ENCODE results near the gene CBX4.
A peak's percentile ranks its signal among the peaks of the same experiment; 100 is the strongest.

CBX4 gene

DNA sequence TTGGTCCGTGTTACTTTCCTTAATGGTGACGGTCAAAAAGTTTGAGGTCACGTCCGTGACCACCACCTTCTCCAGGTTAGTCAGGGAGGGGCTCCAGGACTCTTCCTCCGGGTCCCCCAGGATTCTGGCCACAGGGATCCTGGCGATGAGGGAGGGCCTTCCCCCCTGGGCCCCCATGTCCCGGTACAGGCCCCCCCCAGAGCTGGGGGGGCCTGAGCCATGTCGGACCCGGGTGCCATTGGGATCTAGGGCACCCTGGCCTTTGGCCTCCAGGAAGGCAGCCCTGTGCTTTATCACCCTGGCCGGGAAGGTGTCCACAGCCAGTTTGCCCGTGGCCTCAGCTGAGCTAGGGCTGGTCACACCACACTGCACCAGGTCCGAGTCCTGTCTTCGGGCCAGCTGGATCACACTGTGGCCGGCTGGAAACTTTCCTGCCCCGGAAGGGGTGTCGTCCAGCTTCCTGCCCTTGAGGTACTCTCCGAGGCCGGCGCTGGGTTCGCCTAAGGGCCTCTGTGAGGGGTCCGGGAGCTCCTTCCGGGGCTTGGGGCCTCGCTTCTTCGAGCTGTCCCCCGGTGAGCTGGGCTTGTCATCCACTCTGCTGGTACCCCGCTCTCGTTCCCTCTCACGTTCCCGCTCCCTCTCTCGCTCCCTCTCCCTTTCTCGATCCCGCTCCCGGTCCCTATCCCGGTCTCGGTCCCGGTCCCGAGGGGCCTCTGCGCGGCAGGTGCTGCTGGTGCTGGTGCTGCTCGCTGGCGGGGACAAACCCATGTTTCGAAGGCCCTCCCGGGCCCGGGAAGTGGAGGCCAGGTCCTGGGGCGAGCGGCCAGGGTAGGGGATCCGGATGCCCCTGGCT, 44.4 kb downstream of the CBX4 start:
- peaks cover 22% of the 10 kb centered on the region for H3K4me1 ChIP-seq
- H3K27me3 ChIP-seq (ENCODE audit: low read depth), result no peaks in the 10 kb centered on the region
- no peaks in the 10 kb centered on the region for H3K9me3 ChIP-seq
- peaks cover 13% of the 10 kb centered on the region for H3K36me3 ChIP-seq (replicated peaks)
- DNase-seq (ENCODE audit: low spot score in 2 of 2), result no peak
- in situ Hi-C loops (cut with MboI; ENCODE audit: low sequenced_read_pairs), result no loop called here
- H3K4me3 ChIP-seq, result no peak overlapping the region

DNA sequence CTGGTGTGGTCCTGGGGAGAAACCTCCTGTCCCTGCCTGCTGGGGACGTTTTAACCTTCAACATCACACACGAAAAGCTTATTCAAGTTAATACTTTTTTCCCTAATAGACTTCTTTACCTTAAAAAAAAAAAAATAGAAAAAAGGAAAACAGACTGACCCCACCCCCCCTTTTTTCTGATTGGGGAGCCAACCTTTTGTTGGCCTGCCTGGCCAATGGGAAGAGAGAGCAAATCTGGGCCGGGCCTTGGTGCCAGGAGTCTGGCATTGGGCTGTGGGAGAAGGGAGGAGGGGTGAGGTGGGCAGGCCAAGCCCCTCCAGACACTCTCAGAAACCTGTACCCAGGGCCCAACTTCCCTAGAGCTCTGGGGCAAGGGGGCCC, 45.3 kb downstream of the CBX4 start:
- H3K36me3 ChIP-seq (replicated peaks), result peaks cover 13% of the 10 kb centered on the region
- peaks cover 27% of the 10 kb centered on the region for H3K4me1 ChIP-seq
- H3K4me3 ChIP-seq, result no peak overlapping the region
- peak in 1 of 2 experiments; percentile 53 for DNase-seq (ENCODE audit: low spot score in 2 of 2)
- in situ Hi-C loops (cut with MboI; ENCODE audit: low sequenced_read_pairs), result no loop called here
- H3K27me3 ChIP-seq (ENCODE audit: low read depth), result no peaks in the 10 kb centered on the region
- H3K9me3 ChIP-seq, result no peaks in the 10 kb centered on the region

DNA sequence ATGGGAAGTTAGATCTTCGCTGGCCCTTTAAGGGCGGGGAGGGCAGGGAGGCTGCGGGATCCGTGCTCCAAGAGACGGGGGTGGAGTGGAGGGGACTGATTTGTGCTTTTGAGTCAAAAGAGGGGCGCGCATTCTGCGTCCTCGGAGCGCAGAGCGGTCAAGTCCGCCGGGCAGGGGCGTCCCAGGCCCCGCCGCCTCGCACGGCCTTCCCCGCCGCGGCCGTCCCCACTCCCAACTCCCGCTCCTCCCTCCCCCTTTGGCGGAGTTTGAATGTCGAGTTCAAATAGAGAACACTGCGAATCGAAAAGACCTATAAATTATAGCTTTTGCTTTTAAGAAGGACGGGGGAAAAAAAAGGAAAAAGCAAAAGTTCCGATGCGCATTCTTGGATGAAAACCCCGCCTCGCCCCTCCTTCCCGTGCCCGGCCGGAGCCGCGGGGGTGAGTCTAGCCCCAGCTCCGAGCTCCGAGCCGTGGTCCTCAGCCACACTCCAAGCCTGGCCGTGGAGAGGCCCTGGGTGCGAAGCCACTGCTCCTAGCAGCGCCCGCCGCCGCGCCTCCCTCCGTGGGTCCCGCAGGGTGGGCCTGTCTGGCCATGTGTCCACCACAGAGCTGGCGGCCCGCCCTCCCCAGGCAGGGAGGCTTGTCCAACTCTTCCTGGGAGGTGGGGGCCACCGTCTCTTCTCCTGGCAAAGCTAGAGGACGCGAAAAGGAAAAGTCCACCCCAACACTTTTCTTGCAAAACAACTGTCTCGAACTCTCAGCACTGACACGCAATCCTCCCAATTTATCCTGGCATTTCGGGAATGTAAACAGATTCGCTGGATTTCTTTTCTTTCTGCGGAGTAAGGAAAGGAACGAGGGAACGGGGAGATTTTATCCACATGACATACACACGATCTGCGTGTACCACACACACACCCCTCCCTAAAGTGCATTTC, 46.0 kb downstream of the CBX4 start:
- Histone ChIP-seq H3K9me3 (no peaks in the 10 kb centered on the region), H3K27me3 (ENCODE audit: low read depth) (no peaks in the 10 kb centered on the region), H3K36me3 (replicated peaks) (peaks cover 13% of the 10 kb centered on the region), H3K4me1 (peaks cover 28% of the 10 kb centered on the region), H3K4me3 (no peak overlapping the region)
- in situ Hi-C loops (cut with MboI; ENCODE audit: low sequenced_read_pairs), result no loop called here
- DNase-seq (ENCODE audit: low spot score in 2 of 2), result no peak

DNA sequence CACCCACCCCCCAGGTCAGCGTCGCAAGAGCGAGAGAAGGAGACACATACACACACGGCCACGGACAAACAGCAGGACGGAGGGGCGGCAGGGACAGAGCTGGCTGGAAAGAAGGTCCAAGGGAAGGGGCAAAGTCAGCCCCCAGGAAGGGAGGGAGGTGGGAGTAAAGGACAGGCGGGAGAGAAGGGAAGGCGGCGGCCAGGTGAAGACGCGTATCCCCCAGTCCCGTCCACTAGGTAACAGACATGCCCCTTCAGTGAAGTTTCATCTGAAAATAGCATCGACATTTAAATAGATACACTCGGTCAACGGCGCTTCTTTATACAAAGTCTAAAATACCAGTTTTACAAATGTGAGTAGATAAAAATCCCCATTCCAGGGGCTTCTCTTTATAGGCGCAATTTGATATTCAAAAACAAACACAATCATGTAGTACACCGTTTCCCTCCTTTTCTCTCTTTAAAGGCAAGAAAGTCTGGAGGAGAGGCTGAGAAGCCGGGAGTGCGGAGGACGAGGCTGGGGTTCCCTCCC, 46.8 kb downstream of the CBX4 start:
- no peaks in the 10 kb centered on the region for H3K27me3 ChIP-seq (ENCODE audit: low read depth)
- H3K36me3 ChIP-seq (replicated peaks), result peaks cover 13% of the 10 kb centered on the region
- DNase-seq (ENCODE audit: low spot score in 2 of 2), result no peak
- in situ Hi-C loops (cut with MboI; ENCODE audit: low sequenced_read_pairs), result no loop called here
- H3K9me3 ChIP-seq, result no peaks in the 10 kb centered on the region
- H3K4me3 ChIP-seq, result no peak overlapping the region
- H3K4me1 ChIP-seq, result peaks cover 22% of the 10 kb centered on the region

- Histone ChIP-seq H3K4me1 (peaks cover 22% of the 10 kb centered on the region), H3K9me3 (no peaks in the 10 kb centered on the region), H3K36me3 (replicated peaks) (peaks cover 13% of the 10 kb centered on the region), H3K4me3 (no peak overlapping the region), H3K27me3 (ENCODE audit: low read depth) (no peaks in the 10 kb centered on the region)
- in situ Hi-C loops (cut with MboI; ENCODE audit: low sequenced_read_pairs), result no loop called here
- DNase-seq (ENCODE audit: low spot score in 2 of 2), result no peak
Observed at GRCh38 chr17:79791735-79792161, 47.5 kb downstream of the CBX4 start.

DNA sequence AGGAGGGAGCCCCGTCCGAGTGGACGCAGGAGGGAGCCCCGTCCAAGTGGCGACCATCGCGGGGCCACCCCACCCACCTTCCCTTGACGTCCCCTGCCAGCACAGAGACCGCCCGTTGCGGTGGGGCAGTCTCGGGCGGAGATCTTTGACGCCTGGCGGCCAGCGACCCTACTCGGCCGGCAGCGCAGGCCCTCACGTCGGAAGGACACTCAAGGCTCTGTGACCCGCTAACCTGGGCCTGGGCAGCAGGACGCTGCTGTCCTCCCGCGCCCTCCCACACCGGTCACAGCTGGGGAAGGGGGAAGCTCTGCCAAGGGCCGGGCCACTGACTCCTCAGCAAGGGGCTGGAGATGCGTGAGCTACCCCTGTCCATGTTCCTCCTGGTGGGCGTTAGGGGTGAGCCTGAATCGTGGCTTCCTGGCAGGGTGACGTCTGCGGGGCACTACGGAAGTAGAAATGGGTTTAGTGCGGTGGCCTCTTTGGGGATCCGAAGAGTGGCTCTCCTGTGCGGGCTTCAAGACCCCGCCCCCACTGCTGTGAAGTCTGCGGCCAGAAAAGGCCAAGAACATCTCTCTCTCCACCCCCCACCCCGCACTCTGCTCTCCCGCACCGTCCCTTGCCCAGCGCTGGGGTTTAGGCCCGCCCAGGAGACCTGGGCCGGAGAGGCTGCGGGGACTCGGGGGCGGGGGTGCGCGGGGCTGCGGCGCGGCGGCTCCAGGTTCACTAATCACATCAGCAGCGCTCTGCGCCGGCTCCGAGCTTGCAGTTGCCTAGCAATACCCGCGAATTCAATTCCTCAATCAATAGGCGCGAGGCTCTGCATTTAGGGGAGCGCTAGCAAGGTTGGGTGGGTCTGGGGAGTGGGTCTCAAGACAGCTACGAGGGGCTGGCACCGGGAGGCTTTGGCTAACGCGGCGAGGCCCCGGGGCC, 48.2 kb downstream of the CBX4 start:
- in situ Hi-C loops (cut with MboI; ENCODE audit: low sequenced_read_pairs), result no loop called here
- Histone ChIP-seq H3K4me3 (no peak overlapping the region), H3K4me1 (peaks cover 22% of the 10 kb centered on the region), H3K9me3 (no peaks in the 10 kb centered on the region), H3K36me3 (replicated peaks) (peaks cover 13% of the 10 kb centered on the region), H3K27me3 (ENCODE audit: low read depth) (no peaks in the 10 kb centered on the region)
- no peak for DNase-seq (ENCODE audit: low spot score in 2 of 2)

DNA sequence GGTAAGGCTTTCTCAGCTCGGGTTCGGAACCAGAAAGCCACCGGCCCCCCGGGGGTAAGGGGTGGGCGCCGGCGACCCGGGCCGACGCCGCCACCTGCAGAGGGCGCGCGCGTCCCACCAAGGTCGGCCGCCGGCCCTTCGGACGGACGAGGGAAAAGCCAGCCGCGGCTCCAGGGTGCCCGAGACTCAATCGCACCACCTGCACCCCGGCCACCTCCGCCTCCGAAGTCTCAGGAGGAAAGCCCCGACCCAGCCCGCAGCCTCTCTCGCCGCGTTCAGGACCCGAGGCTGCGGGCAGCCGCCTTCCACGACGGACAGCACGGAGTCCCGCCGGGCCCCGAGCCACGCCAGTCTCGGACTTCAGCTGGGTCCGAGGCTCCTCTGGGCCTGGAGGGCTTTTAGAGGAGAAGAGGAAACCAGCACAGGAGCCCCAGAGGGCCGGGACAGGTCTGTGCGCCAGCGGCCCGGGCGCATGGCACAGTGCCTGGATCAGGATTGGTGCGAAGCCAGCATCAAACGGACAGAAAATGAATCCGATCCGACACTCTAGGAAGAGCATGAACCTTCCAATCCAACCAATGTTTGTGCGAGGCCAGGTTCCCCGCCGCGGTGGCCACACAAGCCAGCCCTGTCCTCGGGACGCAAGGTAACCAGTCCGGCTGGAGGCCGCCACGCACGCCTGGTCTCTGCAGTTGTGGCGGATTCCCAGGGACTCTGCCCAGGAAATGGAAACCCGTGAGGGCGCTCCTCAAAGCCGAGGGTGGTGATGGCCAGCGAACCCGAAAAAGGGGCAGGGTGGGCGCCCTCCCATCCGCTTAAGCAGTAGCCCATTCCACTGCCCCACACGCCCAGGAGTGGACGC, 49.1 kb downstream of the CBX4 start:
- H3K4me1 ChIP-seq, result peaks cover 19% of the 10 kb centered on the region
- no peaks in the 10 kb centered on the region for H3K27me3 ChIP-seq (ENCODE audit: low read depth)
- peak; percentile 59 to 84 for DNase-seq (ENCODE audit: low spot score in 2 of 2)
- in situ Hi-C loops (cut with MboI; ENCODE audit: low sequenced_read_pairs), result loop anchor here (10.0 kb wide), 2 partner anchors 125 to 205 kb away; no protein-coding TSS in a partner anchor
- peak overlapping the region; percentile 17 for H3K4me3 ChIP-seq
- peaks cover 20% of the 10 kb centered on the region for H3K36me3 ChIP-seq (replicated peaks)
- H3K9me3 ChIP-seq, result no peaks in the 10 kb centered on the region

DNA sequence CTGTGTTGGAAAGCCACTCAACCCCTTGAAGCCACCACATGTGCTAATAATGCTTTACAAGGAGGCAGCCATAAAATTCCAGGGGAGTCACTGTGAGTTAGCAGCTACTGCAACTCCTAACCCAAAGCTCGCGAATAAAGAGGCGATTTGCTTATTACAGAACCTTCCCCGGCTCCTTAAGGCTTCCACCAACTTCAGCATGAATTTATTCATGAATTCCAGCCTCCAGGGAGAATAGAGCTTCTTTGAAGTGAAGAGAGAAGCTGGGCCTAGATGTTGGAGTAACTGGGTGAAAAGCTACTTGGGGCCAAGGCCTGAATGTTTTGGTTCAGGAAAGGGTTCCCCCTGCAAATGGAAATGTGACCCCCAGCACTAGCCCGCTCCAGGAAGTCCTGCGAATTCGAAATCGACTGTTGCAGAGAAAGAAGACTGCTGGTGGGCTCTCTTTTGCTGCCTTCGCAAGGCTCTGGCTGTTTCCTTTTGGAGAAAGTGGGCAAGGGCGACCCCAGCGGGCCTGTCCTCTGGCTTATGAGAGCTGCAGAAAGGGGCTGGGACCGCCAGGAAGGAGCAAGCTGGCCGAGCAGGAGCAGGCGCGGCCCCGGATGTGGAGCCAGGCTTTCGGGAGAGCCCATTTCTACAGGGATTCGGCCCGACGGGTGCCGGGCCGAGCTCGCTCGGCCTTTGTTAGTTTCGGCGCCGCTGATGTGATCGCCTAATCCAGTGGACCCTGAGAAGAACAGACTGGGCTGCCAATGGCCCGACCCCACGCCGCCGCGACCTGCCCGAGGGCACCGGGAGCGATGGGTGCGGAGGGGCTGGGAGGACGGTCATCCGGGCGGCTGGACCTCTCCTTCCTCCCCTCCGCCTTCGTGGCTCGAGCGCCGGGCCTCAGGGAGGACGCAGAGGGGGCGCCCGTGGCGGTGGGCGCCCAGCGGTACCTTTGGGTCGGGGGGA, 50.0 kb downstream of the CBX4 start:
- H3K27me3 ChIP-seq (ENCODE audit: low read depth), result no peaks in the 10 kb centered on the region
- H3K9me3 ChIP-seq, result no peaks in the 10 kb centered on the region
- DNase-seq (ENCODE audit: low spot score in 2 of 2), result no peak
- peak overlapping the region; percentile 17 for H3K4me3 ChIP-seq
- peaks cover 20% of the 10 kb centered on the region for H3K36me3 ChIP-seq (replicated peaks)
- in situ Hi-C loops (cut with MboI; ENCODE audit: low sequenced_read_pairs), result loop anchor here (10.0 kb wide), 2 partner anchors 126 to 206 kb away; no protein-coding TSS in a partner anchor
- peaks cover 15% of the 10 kb centered on the region for H3K4me1 ChIP-seq

GRCh38 chr17:79788455-79788854, 50.8 kb downstream of the CBX4 start:
- in situ Hi-C loops (cut with MboI; ENCODE audit: low sequenced_read_pairs), result loop anchor here (10.0 kb wide), 2 partner anchors 126 to 206 kb away; no protein-coding TSS in a partner anchor
- Histone ChIP-seq H3K4me3 (no peak overlapping the region), H3K27me3 (ENCODE audit: low read depth) (no peaks in the 10 kb centered on the region), H3K4me1 (peaks cover 12% of the 10 kb centered on the region), H3K9me3 (no peaks in the 10 kb centered on the region), H3K36me3 (replicated peaks) (peaks cover 26% of the 10 kb centered on the region)
- DNase-seq (ENCODE audit: low spot score in 2 of 2), result no peak

DNA sequence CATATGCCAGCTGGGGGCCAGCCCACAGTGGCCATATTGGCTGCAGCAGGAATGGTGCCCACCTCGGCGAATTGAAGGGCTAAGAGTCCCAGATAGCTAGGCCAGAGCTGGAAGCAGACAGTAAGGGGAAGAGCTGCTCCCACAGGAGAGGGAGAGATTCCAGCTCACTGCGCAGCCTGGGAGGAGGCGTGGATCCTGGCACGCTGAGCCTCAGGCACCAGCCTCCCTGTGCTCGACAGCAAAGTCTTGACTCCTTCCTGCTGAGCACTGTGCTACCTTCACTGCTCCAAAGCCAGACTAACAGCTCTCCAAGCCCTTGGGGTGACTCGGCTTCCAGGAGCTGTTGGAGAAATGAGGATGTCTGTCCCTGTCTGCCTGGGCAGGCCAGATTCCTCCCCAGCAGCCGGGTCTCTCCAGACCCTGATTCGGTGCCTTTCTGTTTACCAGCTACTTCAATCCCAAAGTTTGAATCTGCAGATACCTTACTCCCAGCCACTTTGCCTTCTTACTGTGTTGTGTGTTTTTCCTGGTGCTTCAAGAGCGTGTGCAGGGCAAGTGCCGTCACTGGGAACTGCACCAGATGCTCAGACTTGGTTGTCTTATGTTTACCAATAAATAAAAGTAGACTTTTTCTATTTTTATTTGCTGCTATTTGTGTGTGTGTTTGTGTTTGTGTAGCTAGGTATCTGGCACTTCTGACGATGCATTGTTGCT, 52.2 kb downstream of the CBX4 start:
- Histone ChIP-seq H3K27me3 (ENCODE audit: low read depth) (no peaks in the 10 kb centered on the region), H3K4me3 (no peak overlapping the region), H3K36me3 (replicated peaks) (peaks cover 38% of the 10 kb centered on the region), H3K4me1 (peaks cover 12% of the 10 kb centered on the region), H3K9me3 (no peaks in the 10 kb centered on the region)
- no peak for DNase-seq (ENCODE audit: low spot score in 2 of 2)
- in situ Hi-C loops (cut with MboI; ENCODE audit: low sequenced_read_pairs), result loop anchor here (10.0 kb wide), 2 partner anchors 128 to 208 kb away; no protein-coding TSS in a partner anchor

Measured in HAP-1 (cell line).